GM18909 (cell line): ENCODE measurements around the gene FAM78B.

Source experiments
- ATAC-seq: cut with Tn5 transposase; IDR thresholded peaks from one replicate; pipeline ENCODE4 v1.9.1; 2021; ENCODE audit warnings: mild to moderate bottlenecking; ENCODE audit not compliant: unreplicated experiment, poor library complexity

Gene FAM78B

GRCh38 chr1:166029196-166029945, 137.4 kb downstream of the FAM78B start:
- no peak for ATAC-seq

- no peak for ATAC-seq
Observed at GRCh38 chr1:166026555-166026954, 140.2 kb downstream of the FAM78B start.

GRCh38 chr1:166026143-166026542, 140.7 kb downstream of the FAM78B start:
- ATAC-seq: no peak

- no peak for ATAC-seq
Observed at GRCh38 chr1:166020210-166020609, 146.6 kb downstream of the FAM78B start.
